Stimulated activated naive CD8-positive, alpha-beta T cell treated with anti-CD3 and anti-CD28 coated beads, Interleukin-15, Interleukin-2, amounts not matched to agents 100 ng/mL and 50 ng/mL, for 24 hours (primary cell): ENCODE data around the gene DNAH6.

Experiments
- H3K27ac Mint-ChIP-seq: one replicate; pipeline ENCODE4 v1.8.0; 2021; ENCODE audit warnings: mild to moderate bottlenecking, mixed read lengths
- H3K27me3 Mint-ChIP-seq: one replicate; pipeline ENCODE4 v1.8.0; 2021; ENCODE audit warnings: mixed read lengths
- H3K36me3 Mint-ChIP-seq: one replicate; pipeline ENCODE4 v1.8.0; 2021; ENCODE audit warnings: low read depth, mixed read lengths
- H3K4me1 Mint-ChIP-seq: one replicate; pipeline ENCODE4 v1.8.0; 2021; ENCODE audit warnings: low read depth, mixed read lengths
- H3K4me3 Mint-ChIP-seq: one replicate; pipeline ENCODE4 v1.8.0; 2021; ENCODE audit warnings: mild to moderate bottlenecking, mixed read lengths
- H3K9me3 Mint-ChIP-seq: one replicate; pipeline ENCODE4 v1.8.0; 2021; ENCODE audit warnings: mixed read lengths

The DNAH6 gene

GRCh38 chr2:84713441-84713840 lies 197.1 kb downstream of the DNAH6 start:
- H3K27ac Mint-ChIP-seq: no peak overlapping the region
- H3K27me3 Mint-ChIP-seq: no peaks in the 10 kb centered on the region
- no peaks in the 10 kb centered on the region for H3K9me3 Mint-ChIP-seq
- peaks cover 16% of the 10 kb centered on the region for H3K4me1 Mint-ChIP-seq
- no peak overlapping the region for H3K4me3 Mint-ChIP-seq
- no peaks in the 10 kb centered on the region for H3K36me3 Mint-ChIP-seq

DNA sequence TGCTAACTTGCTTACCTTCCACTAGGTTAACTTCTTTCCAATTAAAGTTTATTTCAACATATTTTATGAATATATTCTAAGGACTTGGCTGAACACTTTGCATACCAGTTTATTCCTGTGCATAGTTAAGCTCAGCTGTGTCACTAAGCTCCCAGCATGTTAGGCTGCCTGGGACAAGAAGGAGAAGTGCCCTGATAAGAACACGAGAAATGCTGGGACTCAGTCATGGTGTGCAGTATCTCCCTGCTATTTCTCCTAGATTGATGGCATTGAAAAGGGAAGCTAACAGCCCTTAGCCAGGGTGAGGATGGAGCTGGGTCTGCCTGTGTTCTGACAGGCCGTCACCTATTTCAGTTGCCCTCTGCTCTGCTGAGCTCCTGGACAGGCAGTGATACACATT lies 200.3 kb downstream of the DNAH6 start:
- H3K27me3 Mint-ChIP-seq: no peaks in the 10 kb centered on the region
- H3K4me1 Mint-ChIP-seq: peaks cover 17% of the 10 kb centered on the region
- H3K4me3 Mint-ChIP-seq: no peak overlapping the region
- H3K27ac Mint-ChIP-seq: no peak overlapping the region
- H3K36me3 Mint-ChIP-seq: no peaks in the 10 kb centered on the region
- peaks cover 3% of the 10 kb centered on the region for H3K9me3 Mint-ChIP-seq

DNA sequence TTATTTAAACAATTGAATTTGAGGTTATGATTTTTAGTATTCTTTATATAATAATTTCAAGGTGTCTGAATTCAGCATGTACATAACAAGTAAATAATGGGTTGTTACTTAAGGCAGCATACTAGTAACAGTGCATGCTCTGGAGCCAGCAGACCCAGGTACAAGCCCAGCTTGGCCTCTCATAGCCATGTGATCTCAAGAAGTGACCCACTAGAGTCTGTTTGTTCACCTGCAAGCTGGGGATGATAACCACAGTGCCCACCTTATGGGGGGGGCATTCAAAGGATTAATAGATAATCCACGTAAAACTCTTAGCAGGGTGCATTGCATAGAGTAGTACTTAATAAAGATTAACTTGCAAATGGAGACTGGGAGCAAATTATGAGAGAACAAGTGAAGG lies 201.0 kb downstream of the DNAH6 start:
- Mint-ChIP-seq H3K27ac (no peak overlapping the region), H3K36me3 (no peaks in the 10 kb centered on the region), H3K9me3 (peaks cover 3% of the 10 kb centered on the region)

DNA sequence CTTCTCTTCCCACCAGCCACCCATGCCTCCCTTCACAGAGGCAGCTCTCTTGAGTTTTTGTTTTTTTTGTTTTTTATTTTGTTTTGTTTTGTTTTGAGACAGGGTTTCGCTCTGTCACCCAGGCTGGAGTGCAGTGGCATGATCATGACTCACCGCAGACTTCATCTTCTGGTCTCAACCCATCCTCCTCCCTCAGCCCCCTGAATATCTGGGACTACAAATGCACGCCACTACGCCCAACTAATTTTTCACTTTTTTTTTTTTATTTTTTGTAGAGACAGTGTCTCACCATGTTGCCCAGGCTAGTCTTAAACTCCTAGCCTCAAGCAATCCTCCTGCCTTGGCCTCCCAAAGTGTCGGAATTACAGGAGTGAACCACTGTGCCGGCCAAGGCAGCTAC lies 203.1 kb downstream of the DNAH6 start:
- Mint-ChIP-seq H3K4me3 (peak overlapping the region; percentile 14), H3K4me1 (peaks cover 29% of the 10 kb centered on the region), H3K27ac (peak overlapping the region; percentile 61), H3K36me3 (no peaks in the 10 kb centered on the region), H3K27me3 (no peaks in the 10 kb centered on the region), H3K9me3 (peaks cover 3% of the 10 kb centered on the region)

More for the DNA sequence above, 201.0 kb downstream of the DNAH6 start:
- Mint-ChIP-seq H3K4me3 (no peak overlapping the region), H3K4me1 (peaks cover 17% of the 10 kb centered on the region), H3K27me3 (no peaks in the 10 kb centered on the region)

GRCh38 chr2:84723831-84724230 lies 207.5 kb downstream of the DNAH6 start:
- Mint-ChIP-seq H3K4me1 (peaks cover 30% of the 10 kb centered on the region), H3K4me3 (no peak overlapping the region), H3K27me3 (no peaks in the 10 kb centered on the region), H3K36me3 (no peaks in the 10 kb centered on the region), H3K9me3 (peaks cover 11% of the 10 kb centered on the region), H3K27ac (peak overlapping the region; percentile 20)

DNA sequence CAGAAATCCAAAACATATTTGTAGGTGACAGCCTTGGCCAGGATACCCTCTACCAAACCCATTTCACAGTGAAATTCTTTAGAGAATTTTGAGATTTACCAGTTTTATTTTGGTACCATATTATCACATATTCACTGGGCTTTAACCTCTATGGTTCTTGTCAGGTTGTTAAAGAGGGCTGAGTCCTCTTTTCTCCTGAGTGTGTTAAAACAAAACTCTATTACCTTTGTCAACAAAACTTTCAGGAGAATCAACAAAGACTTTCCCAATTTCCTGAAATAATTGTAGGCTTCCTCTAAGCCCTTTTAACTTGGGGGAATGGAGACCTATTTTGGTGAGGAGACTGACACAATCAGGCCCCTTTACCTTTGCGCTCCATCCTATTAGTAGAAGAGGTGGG lies 209.4 kb downstream of the DNAH6 start:
- Mint-ChIP-seq H3K4me3 (no peak overlapping the region), H3K4me1 (peaks cover 26% of the 10 kb centered on the region), H3K9me3 (peaks cover 8% of the 10 kb centered on the region), H3K36me3 (no peaks in the 10 kb centered on the region), H3K27ac (no peak overlapping the region), H3K27me3 (no peaks in the 10 kb centered on the region)

DNA sequence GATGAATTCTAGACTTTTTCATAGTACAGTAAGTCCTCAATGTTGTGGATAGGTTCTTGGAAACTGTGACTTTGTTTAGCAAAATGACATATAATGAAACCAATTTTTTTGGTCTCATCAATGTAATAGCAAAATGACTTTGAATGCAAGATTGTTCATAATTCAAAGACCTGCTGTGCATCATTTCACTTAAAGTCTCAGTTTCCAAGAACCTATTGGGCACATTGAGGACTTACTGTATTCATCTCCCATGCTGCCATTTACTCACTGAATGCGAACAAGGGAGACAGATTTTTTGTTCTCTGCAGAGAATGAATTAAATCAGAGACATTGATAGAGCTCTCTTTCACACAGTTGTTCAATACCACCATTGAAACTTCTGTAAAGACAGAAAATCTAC lies 211.0 kb downstream of the DNAH6 start:
- Mint-ChIP-seq H3K27ac (no peak overlapping the region), H3K27me3 (no peaks in the 10 kb centered on the region), H3K4me1 (peaks cover 26% of the 10 kb centered on the region), H3K9me3 (peaks cover 7% of the 10 kb centered on the region), H3K4me3 (no peak overlapping the region), H3K36me3 (no peaks in the 10 kb centered on the region)

DNA sequence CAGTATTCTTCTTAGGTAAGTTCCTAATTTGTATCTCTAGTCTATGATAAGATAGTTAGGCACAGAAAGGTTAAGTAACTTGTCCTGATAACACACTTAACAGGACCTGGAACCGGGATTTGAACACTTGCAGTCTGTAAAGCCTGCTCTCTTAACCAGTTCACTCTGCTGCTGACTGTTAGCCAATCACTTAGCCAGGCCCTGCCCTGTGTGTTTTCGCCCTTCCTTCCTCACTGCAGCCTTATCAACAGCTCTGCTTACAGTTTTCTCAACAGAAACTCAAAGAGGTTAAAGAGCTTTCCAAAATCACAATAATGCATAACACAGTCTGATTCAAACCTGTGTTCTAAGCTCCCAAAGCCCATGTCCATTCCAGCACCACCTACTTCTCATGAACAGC lies 212.9 kb downstream of the DNAH6 start:
- Mint-ChIP-seq H3K9me3 (peaks cover 7% of the 10 kb centered on the region), H3K4me3 (no peak overlapping the region), H3K27ac (no peak overlapping the region), H3K36me3 (no peaks in the 10 kb centered on the region), H3K27me3 (no peaks in the 10 kb centered on the region), H3K4me1 (peaks cover 24% of the 10 kb centered on the region)

- Mint-ChIP-seq H3K27me3 (no peaks in the 10 kb centered on the region), H3K4me3 (no peak overlapping the region), H3K9me3 (peaks cover 7% of the 10 kb centered on the region), H3K27ac (no peak overlapping the region), H3K36me3 (no peaks in the 10 kb centered on the region), H3K4me1 (peaks cover 15% of the 10 kb centered on the region)
These were observed 214.9 kb downstream of the DNAH6 start for GRCh38 chr2:84731185-84731584.

DNA sequence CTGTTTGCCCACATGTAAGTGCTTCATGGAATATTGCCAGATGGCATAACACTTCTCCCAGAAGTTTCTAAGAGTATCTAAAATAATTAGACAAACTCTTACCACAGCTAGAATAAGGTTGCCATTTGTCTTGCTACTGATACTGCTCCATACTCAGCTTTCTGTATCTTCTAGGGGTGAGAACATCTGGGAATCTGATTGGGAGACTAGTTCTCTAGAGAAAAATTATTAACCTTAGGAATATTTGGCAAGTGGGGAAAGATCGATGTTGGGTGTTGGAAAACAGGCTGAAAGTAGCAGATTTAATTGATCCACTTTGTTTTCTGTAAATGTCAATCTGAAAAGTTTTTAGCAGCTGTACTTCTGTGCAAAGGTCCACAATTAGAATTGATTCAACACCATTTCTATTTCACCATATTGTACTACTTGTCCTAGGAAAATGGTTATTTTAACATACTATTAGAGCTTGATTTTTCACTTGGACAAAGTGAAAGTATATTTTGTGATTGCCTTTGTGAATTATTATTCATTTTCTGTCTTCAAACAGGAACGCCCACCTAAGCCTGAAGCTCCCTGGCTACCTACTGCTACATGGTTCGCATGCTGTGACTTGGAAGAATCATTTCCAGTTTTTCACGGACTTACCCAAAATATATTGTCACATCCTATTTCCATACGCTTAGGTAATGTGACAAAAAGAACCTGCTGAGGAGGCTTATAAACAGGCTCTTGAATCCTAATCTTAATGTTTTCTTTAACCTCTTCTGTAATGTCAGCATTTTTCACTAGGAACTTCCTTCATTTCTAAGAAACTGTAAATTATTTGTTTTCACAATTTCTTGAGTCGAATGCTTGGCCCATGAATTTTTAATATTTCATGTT lies 216.8 kb downstream of the DNAH6 start:
- no peaks in the 10 kb centered on the region for H3K27me3 Mint-ChIP-seq
- peaks cover 11% of the 10 kb centered on the region for H3K9me3 Mint-ChIP-seq
- no peak overlapping the region for H3K27ac Mint-ChIP-seq
- H3K4me1 Mint-ChIP-seq: peaks cover 8% of the 10 kb centered on the region
- no peaks in the 10 kb centered on the region for H3K36me3 Mint-ChIP-seq
- no peak overlapping the region for H3K4me3 Mint-ChIP-seq

- no peak overlapping the region for H3K4me3 Mint-ChIP-seq
- peaks cover 8% of the 10 kb centered on the region for H3K4me1 Mint-ChIP-seq
- peaks cover 18% of the 10 kb centered on the region for H3K9me3 Mint-ChIP-seq
- H3K27me3 Mint-ChIP-seq: no peaks in the 10 kb centered on the region
- no peaks in the 10 kb centered on the region for H3K36me3 Mint-ChIP-seq
- no peak overlapping the region for H3K27ac Mint-ChIP-seq
These were observed 219.1 kb downstream of the DNAH6 start for GRCh38 chr2:84735389-84735788.

DNA sequence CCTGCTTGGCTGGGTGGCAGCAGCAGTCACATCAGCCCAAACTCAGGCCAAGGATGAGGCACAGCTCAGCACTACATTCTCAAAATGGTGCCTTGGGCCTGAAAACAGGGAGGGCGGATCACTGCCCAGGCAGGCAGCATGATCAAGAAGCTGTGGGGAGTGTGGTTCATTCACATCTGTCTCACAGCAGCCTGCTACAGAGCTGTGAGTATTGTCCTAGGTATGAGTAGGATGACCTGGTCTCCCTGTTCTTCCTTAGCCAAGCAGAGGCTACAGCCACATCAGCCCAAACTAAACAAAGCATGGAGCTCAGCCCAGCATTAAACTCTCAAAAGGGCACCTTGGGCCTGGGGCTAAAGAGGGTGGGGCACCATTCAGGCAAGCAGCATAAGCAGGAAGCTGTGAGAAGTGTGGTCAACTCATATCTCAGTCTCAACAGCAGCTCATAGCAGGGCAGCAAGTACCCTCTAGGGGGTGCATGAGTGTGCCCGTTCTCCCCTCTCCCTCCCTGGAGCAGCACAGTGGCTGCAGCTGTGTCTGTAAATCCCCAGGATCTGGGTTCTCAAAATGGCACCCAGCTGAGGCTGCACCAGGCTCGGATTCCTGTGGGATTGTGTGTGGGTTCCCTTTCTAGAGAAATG lies 225.0 kb downstream of the DNAH6 start:
- H3K27ac Mint-ChIP-seq: no peak overlapping the region
- H3K4me3 Mint-ChIP-seq: no peak overlapping the region
- H3K4me1 Mint-ChIP-seq: peaks cover 15% of the 10 kb centered on the region
- H3K9me3 Mint-ChIP-seq: peaks cover 24% of the 10 kb centered on the region
- H3K36me3 Mint-ChIP-seq: no peaks in the 10 kb centered on the region
- H3K27me3 Mint-ChIP-seq: no peaks in the 10 kb centered on the region

DNA sequence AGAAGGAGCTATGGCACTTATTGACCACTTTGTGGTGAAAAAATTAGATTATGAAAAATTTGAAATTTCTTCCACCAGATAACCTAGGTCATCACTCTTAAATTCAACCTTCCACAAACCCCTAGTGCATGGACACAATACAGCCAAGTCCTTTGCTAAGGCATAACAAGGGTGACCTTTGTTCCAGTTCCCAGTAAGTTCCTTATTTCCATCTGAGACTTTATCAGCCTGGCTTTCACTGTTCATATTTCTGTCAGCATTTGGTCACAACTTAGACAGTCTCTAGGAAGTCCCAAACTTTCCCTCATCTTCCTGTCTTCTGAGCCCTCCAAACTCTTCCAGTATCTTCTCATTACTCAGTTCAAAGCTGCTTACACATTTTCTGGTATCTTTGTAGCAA lies 232.0 kb downstream of the DNAH6 start:
- Mint-ChIP-seq H3K4me3 (no peak overlapping the region), H3K27ac (no peak overlapping the region), H3K4me1 (no peaks in the 10 kb centered on the region), H3K27me3 (no peaks in the 10 kb centered on the region), H3K36me3 (no peaks in the 10 kb centered on the region), H3K9me3 (peaks cover 6% of the 10 kb centered on the region)

GRCh38 chr2:84749442-84749841 lies 233.1 kb downstream of the DNAH6 start:
- Mint-ChIP-seq H3K36me3 (no peaks in the 10 kb centered on the region), H3K4me1 (no peaks in the 10 kb centered on the region), H3K9me3 (peaks cover 6% of the 10 kb centered on the region), H3K27ac (no peak overlapping the region), H3K27me3 (no peaks in the 10 kb centered on the region), H3K4me3 (no peak overlapping the region)

DNA sequence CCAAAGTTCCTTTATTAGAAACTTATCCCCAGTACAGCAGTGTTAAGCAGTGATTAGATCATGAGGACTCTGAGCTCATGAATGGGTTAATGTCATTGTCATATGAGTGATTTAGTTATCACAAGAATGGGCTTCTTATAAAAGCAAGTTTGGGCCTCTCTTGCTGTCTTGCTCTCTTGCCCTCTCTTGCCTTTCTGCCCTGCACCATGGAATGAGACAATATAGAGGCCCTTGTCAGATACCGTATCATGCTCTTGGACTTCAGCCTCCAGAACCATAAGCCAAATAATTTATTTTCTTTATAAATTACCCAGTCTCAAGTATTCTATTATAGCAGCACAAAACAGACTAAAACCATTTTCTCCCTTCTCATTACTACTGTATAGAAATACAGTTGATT lies 238.8 kb downstream of the DNAH6 start:
- H3K27ac Mint-ChIP-seq: no peak overlapping the region

More for the DNA sequence above, 238.8 kb downstream of the DNAH6 start:
- no peaks in the 10 kb centered on the region for H3K36me3 Mint-ChIP-seq
- no peaks in the 10 kb centered on the region for H3K9me3 Mint-ChIP-seq
- peaks cover under 1% of the 10 kb centered on the region for H3K4me1 Mint-ChIP-seq
- H3K27me3 Mint-ChIP-seq: no peaks in the 10 kb centered on the region
- no peak overlapping the region for H3K4me3 Mint-ChIP-seq
